Measurements from ENCODE around the gene ZCCHC24.

Gene ZCCHC24

GRCh38 chr10:79431891-79432831 is 13.3 kb downstream of the ZCCHC24 start:
- Histone ChIP-seq H3K4me1 (ENCODE audit: low read depth, poor library complexity, severe bottlenecking) (no peaks in the 10 kb centered on the region), H3K27ac (no peak overlapping the region), H3K4me3 (IDR thresholded peaks at IDR 0.05; ENCODE audit: insufficient read depth, low read depth, low read length) (no peak overlapping the region), H3K79me2 (ENCODE audit: insufficient read depth, low read depth) (no peaks in the 10 kb centered on the region), H3K36me3 (ENCODE audit: insufficient read depth) (no peaks in the 10 kb centered on the region), H3K4me2 (no peak overlapping the region), H3K9ac (no peak overlapping the region), H4K20me1 (ENCODE audit: insufficient read depth) (no peaks in the 10 kb centered on the region), H2AFZ (ENCODE audit: low read depth) (no peak overlapping the region), H3K27me3 (ENCODE audit: insufficient read depth, low read depth) (no peaks in the 10 kb centered on the region)
- TF ChIP-seq CTCF (conservative IDR thresholded peaks at IDR 0.05; ENCODE audit: low read depth, low read length), result no peak

- Histone ChIP-seq H3K27ac (no peak overlapping the region), H3K4me3 (IDR thresholded peaks at IDR 0.05; ENCODE audit: insufficient read depth, low read depth, low read length) (no peak overlapping the region), H3K27me3 (ENCODE audit: insufficient read depth, low read depth) (no peaks in the 10 kb centered on the region), H3K4me2 (no peak overlapping the region), H3K36me3 (ENCODE audit: insufficient read depth) (no peaks in the 10 kb centered on the region), H4K20me1 (ENCODE audit: insufficient read depth) (no peaks in the 10 kb centered on the region), H3K4me1 (ENCODE audit: low read depth, poor library complexity, severe bottlenecking) (no peaks in the 10 kb centered on the region), H3K79me2 (ENCODE audit: insufficient read depth, low read depth) (no peaks in the 10 kb centered on the region), H3K9ac (no peak overlapping the region), H2AFZ (ENCODE audit: low read depth) (no peak overlapping the region)
- no peak for TF ChIP-seq CTCF (conservative IDR thresholded peaks at IDR 0.05; ENCODE audit: low read depth, low read length)
Measured at GRCh38 chr10:79431428-79431827, 14.0 kb downstream of the ZCCHC24 start.

- H3K27ac ChIP-seq, result no peak overlapping the region
Measured at GRCh38 chr10:79430936-79431335, 14.5 kb downstream of the ZCCHC24 start.

GRCh38 chr10:79430325-79430905 is 15.0 kb downstream of the ZCCHC24 start:
- Histone ChIP-seq H3K36me3 (ENCODE audit: insufficient read depth) (no peaks in the 10 kb centered on the region), H3K9ac (no peak overlapping the region), H3K27ac (no peak overlapping the region)

More at GRCh38 chr10:79430936-79431335, 14.5 kb downstream of the ZCCHC24 start:
- Histone ChIP-seq H3K79me2 (ENCODE audit: insufficient read depth, low read depth) (no peaks in the 10 kb centered on the region), H4K20me1 (ENCODE audit: insufficient read depth) (no peaks in the 10 kb centered on the region), H3K4me2 (no peak overlapping the region), H3K9ac (no peak overlapping the region), H3K4me3 (IDR thresholded peaks at IDR 0.05; ENCODE audit: insufficient read depth, low read depth, low read length) (no peak overlapping the region), H3K27me3 (ENCODE audit: insufficient read depth, low read depth) (no peaks in the 10 kb centered on the region), H3K4me1 (ENCODE audit: low read depth, poor library complexity, severe bottlenecking) (no peaks in the 10 kb centered on the region), H2AFZ (ENCODE audit: low read depth) (no peak overlapping the region), H3K36me3 (ENCODE audit: insufficient read depth) (no peaks in the 10 kb centered on the region)
- TF ChIP-seq CTCF (conservative IDR thresholded peaks at IDR 0.05; ENCODE audit: low read depth, low read length), result no peak

More at GRCh38 chr10:79430325-79430905, 15.0 kb downstream of the ZCCHC24 start:
- H3K79me2 ChIP-seq (ENCODE audit: insufficient read depth, low read depth), result no peaks in the 10 kb centered on the region
- no peak for TF ChIP-seq CTCF (conservative IDR thresholded peaks at IDR 0.05; ENCODE audit: low read depth, low read length)
- H3K4me3 ChIP-seq (IDR thresholded peaks at IDR 0.05; ENCODE audit: insufficient read depth, low read depth, low read length), result no peak overlapping the region
- no peak overlapping the region for H2AFZ ChIP-seq (ENCODE audit: low read depth)
- H3K27me3 ChIP-seq (ENCODE audit: insufficient read depth, low read depth), result no peaks in the 10 kb centered on the region
- H3K4me2 ChIP-seq, result no peak overlapping the region
- no peaks in the 10 kb centered on the region for H4K20me1 ChIP-seq (ENCODE audit: insufficient read depth)
- no peaks in the 10 kb centered on the region for H3K4me1 ChIP-seq (ENCODE audit: low read depth, poor library complexity, severe bottlenecking)
